SK-N-SH (cell line): Measurements from ENCODE around the gene SMIM14. TPM values are rescaled to one million over a fixed set of nuclear protein-coding genes. Genes with fewer than 3 reads are reported as not detected.

Source experiments
- CTCF ChIA-PET: fragments of 300-600, 350-600 bp; formaldehyde crosslinking; extraction: SDS; loops from one replicate; lab custom pipeline; 2021; lab: Yijun Ruan, JAX
- POLR2A ChIA-PET: fragments of 350-600 bp; sonication (Branson Sonifier 250); formaldehyde crosslinking; extraction: SDS; loops from one replicate; lab custom pipeline; 2020; ENCODE audit warnings: antibody characterized with exemption, inconsistent platforms; lab: Yijun Ruan, JAX
- DNase-seq: peaks from one replicate; pipeline ENCODE4 v3.0.0; 2012
- H2AFZ ChIP-seq: fragments of 200-600 bp; sonication (generic); 2 replicates; pipeline ENCODE4 v1.8.1; 2016; ENCODE audit warnings: antibody characterized with exemption, mild to moderate bottlenecking, low read depth
- H3F3A ChIP-seq: fragments of 200-600 bp; sonication (generic); replicated peaks from 2 replicates; pipeline ENCODE3; 2016; ENCODE audit warnings: antibody characterized with exemption, mild to moderate bottlenecking; ENCODE audit not compliant: insufficient read depth
- H3K27ac ChIP-seq, 2 experiments: fragments of 200-500 bp in 1 of 2; fragments of 200-600 bp in 1 of 2; sonication (Bioruptor generic) in 1 of 2; sonication (generic), shearing (Covaris generic) in 1 of 2; 2 replicates each; pipeline versions ENCODE4 v1.5.1 to v1.6.1; 2014 to 2016; ENCODE audit warnings: low read depth in 2 of 2, inconsistent platforms in 1 of 2, low read length in 1 of 2, mild to moderate bottlenecking in 1 of 2, mixed read lengths in 1 of 2
- H3K27me3 ChIP-seq: fragments of 200-600 bp; sonication (generic), shearing (Covaris generic); 2 replicates; pipeline ENCODE4 v1.6.1; 2016; ENCODE audit warnings: mixed run types; ENCODE audit not compliant: insufficient read depth
- H3K36me3 ChIP-seq, 2 experiments: fragments of 200-500 bp in 1 of 2; fragments of 200-600 bp in 1 of 2; sonication (Bioruptor generic) in 1 of 2; sonication (generic) in 1 of 2; replicated peaks in 1 of 2; 2 replicates each; pipeline versions ENCODE3 to v1.5.1; 2014 to 2016; ENCODE audit warnings: low read length in 1 of 2, mild to moderate bottlenecking in 1 of 2; ENCODE audit not compliant: insufficient read depth in 2 of 2, control insufficient read depth in 1 of 2
- H3K4me1 ChIP-seq, 2 experiments: fragments of 200-500 bp in 1 of 2; fragments of 200-600 bp in 1 of 2; sonication (Bioruptor generic) in 1 of 2; sonication (generic), shearing (Covaris generic) in 1 of 2; 2 replicates each; pipeline versions ENCODE4 v1.5.1 to v1.6.1; 2014 to 2016; ENCODE audit warnings: low read depth in 1 of 2, low read length in 1 of 2, mixed run types in 1 of 2; ENCODE audit not compliant: insufficient read depth in 2 of 2, control insufficient read depth in 1 of 2
- H3K4me2 ChIP-seq: fragments of 200-600 bp; sonication (generic), shearing (Covaris generic); 2 replicates; pipeline ENCODE4 v1.6.1; 2017; ENCODE audit warnings: mixed run types
- H3K4me3 ChIP-seq, 2 experiments: fragments of 200-500 bp in 1 of 2; fragments of 200-600 bp in 1 of 2; sonication (Bioruptor generic) in 1 of 2; sonication (generic), shearing (Covaris generic) in 1 of 2; 2 replicates each; pipeline versions ENCODE4 v1.5.1 to v1.8.1; 2014 to 2016; ENCODE audit warnings: low read depth in 2 of 2, inconsistent platforms in 1 of 2, low read length in 1 of 2, mild to moderate bottlenecking in 1 of 2, mixed read lengths in 1 of 2, moderate library complexity in 1 of 2
- H3K79me2 ChIP-seq: fragments of 200-600 bp; sonication (generic); 2 replicates; pipeline ENCODE4 v1.8.1; 2017; ENCODE audit warnings: mild to moderate bottlenecking; ENCODE audit not compliant: insufficient read depth
- H3K9ac ChIP-seq: fragments of 200-600 bp; sonication (generic); 2 replicates; pipeline ENCODE4 v1.6.1; 2017; ENCODE audit warnings: mixed run types
- H3K9me2 ChIP-seq: fragments of 200-600 bp; sonication (generic); 2 replicates; pipeline ENCODE4 v1.6.1; 2017; ENCODE audit warnings: mixed run types
- H3K9me3 ChIP-seq: fragments of 200-600 bp; sonication (generic); 2 replicates; pipeline ENCODE4 v1.6.1; 2017; ENCODE audit warnings: mixed run types, mild to moderate bottlenecking, moderate library complexity
- H4K20me1 ChIP-seq: fragments of 200-600 bp; sonication (generic); 2 replicates; pipeline ENCODE4 v1.6.1; 2017; ENCODE audit warnings: mild to moderate bottlenecking, mixed run types; ENCODE audit not compliant: insufficient read depth
- CHD2 ChIP-seq: fragments of 150-350 bp; IDR thresholded peaks from 2 replicates; pipeline ENCODE4 v1.6.1; 2018; ENCODE audit warnings: low read length; ENCODE audit not compliant: partially characterized antibody
- ELF1 ChIP-seq: IDR thresholded peaks from 2 replicates; pipeline ENCODE4 v1.4.0; 2012
- EP300 ChIP-seq, 2 experiments: IDR thresholded peaks; 2 replicates each; pipeline versions ENCODE4 v1.4.0 to v1.6.1; 2012; ENCODE audit warnings: borderline replicate concordance in 1 of 2, low read depth in 1 of 2, low read length in 1 of 2
- EZH2phosphoT487 ChIP-seq: fragments of 200-600 bp; sonication (generic); IDR thresholded peaks from 2 replicates; pipeline ENCODE4 v1.6.1; 2017; ENCODE audit warnings: low read depth, mixed run types, mild to moderate bottlenecking, antibody characterized with exemption, moderate library complexity, borderline replicate concordance
- FOXJ3 ChIP-seq: sonication (generic); formaldehyde crosslinking; IDR thresholded peaks from 2 replicates; pipeline ENCODE4 v1.5.1; 2020; ENCODE audit warnings: mild to moderate bottlenecking, missing genetic modification reagents
- FOXM1 ChIP-seq: IDR thresholded peaks from 2 replicates; pipeline ENCODE4 v1.4.0; 2012; ENCODE audit warnings: low read depth, mild to moderate bottlenecking
- GATA2 ChIP-seq: sonication (generic); formaldehyde crosslinking; IDR thresholded peaks from 2 replicates; pipeline ENCODE4 v1.5.0; 2020; ENCODE audit warnings: mild to moderate bottlenecking, missing genetic modification reagents
- IRF3 ChIP-seq: fragments of 150-350 bp; IDR thresholded peaks from 2 replicates; pipeline ENCODE4 v1.6.1; 2016; ENCODE audit warnings: mild to moderate bottlenecking, low read depth, low read length
- JUND ChIP-seq: IDR thresholded peaks from 2 replicates; pipeline ENCODE4 v1.4.0; 2012
- NRF1 ChIP-seq: IDR thresholded peaks from 2 replicates; pipeline ENCODE4 v1.6.1; 2012; ENCODE audit warnings: low read depth, mild to moderate bottlenecking, low read length
- POLR2AphosphoS5 ChIP-seq: IDR thresholded peaks from 2 replicates; pipeline ENCODE4 v1.6.1; 2012; ENCODE audit warnings: low read depth, low read length
- REST ChIP-seq: IDR thresholded peaks from 2 replicates; pipeline ENCODE4 v1.6.1; 2012; ENCODE audit warnings: mild to moderate bottlenecking, low read depth, low read length, moderate library complexity
- RFX5 ChIP-seq: IDR thresholded peaks from 2 replicates; pipeline ENCODE4 v1.6.1; 2012; ENCODE audit warnings: mild to moderate bottlenecking, improper control_type of control experiment, low read length
- RXRA ChIP-seq: IDR thresholded peaks from 2 replicates; pipeline ENCODE4 v1.4.0; 2012; ENCODE audit warnings: low read depth, mild to moderate bottlenecking, borderline replicate concordance
- SIN3A ChIP-seq: IDR thresholded peaks from 2 replicates; pipeline ENCODE4 v1.6.1; 2012; ENCODE audit warnings: low read depth, mild to moderate bottlenecking, low read length, moderate library complexity, borderline replicate concordance
- SMC3 ChIP-seq: IDR thresholded peaks from 2 replicates; pipeline ENCODE4 v1.6.1; 2012; ENCODE audit warnings: low read depth, low read length, improper control_type of control experiment
- TAF1 ChIP-seq: IDR thresholded peaks from 2 replicates; pipeline ENCODE4 v1.6.1; 2012; ENCODE audit warnings: low read depth, mild to moderate bottlenecking, low read length, moderate library complexity, borderline replicate concordance
- TCF12 ChIP-seq: IDR thresholded peaks from 2 replicates; pipeline ENCODE4 v1.4.0; 2012
- TEAD4 ChIP-seq: IDR thresholded peaks from 2 replicates; pipeline ENCODE4 v1.4.0; 2012; ENCODE audit warnings: mild to moderate bottlenecking, borderline replicate concordance; ENCODE audit not compliant: insufficient read depth
- USF2 ChIP-seq: fragments of 150-350 bp; IDR thresholded peaks from 2 replicates; pipeline ENCODE4 v1.6.1; 2017; ENCODE audit warnings: antibody characterized with exemption, low read length, low read depth, borderline replicate concordance
- YY1 ChIP-seq: IDR thresholded peaks from 2 replicates; pipeline ENCODE4 v1.4.0; 2012; ENCODE audit warnings: low read depth, mild to moderate bottlenecking
- WGBS: methylation state at CpG from one replicate; pipeline ENCODE4 v1.1.6; 2017; ENCODE audit warnings: low lambda C conversion rate; 5-methylcytosine and 5-hydroxymethylcytosine counted together
- polyA plus RNA-seq, 3 experiments: library from polyadenylated mRNA; depleted of rRNA; stranded (reverse); fragments of >200 nt; gene quantifications; 2 replicates each; pipeline ENCODE4 v1.2.3, GENCODE V29; 2012

Gene SMIM14
- polyA plus RNA-seq, 1 of the 3 experiments (the other 2 are of a cell fraction), result 12.6 TPM

GRCh38 chr4:39571054-39571453 is 67.6 kb downstream of the SMIM14 start:
- Histone ChIP-seq H3K27me3 (no peaks in the 10 kb centered on the region), H3K36me3 (peaks cover 0 to 4% of the 10 kb centered on the region in 2 experiments), H3K4me1 (no peaks in the 10 kb centered on the region), H3K4me3 (no peak overlapping the region), H3K79me2 (no peaks in the 10 kb centered on the region), H3K9me2 (no peaks in the 10 kb centered on the region), H4K20me1 (no peaks in the 10 kb centered on the region), H3F3A (peaks cover 17% of the 10 kb centered on the region), H3K9me3 (no peaks in the 10 kb centered on the region), H2AFZ (no peak overlapping the region), H3K4me2 (no peak overlapping the region), H3K27ac (no peak overlapping the region), H3K9ac (no peak overlapping the region)
- no peak for DNase-seq
- POLR2A ChIA-PET, result no interaction called here
- CTCF ChIA-PET, result no interaction called here
- WGBS, result 93% methylated on average over 4 of the region's 4 CpGs
- no peak for TF ChIP-seq IRF3
- no peak for TF ChIP-seq JUND
- TF ChIP-seq YY1, result no peak
- TF ChIP-seq POLR2AphosphoS5, result no peak
- TF ChIP-seq SIN3A, result no peak
- no peak for TF ChIP-seq RFX5
- TF ChIP-seq GATA2 (CRISPR knock-in tag), result no peak
- TF ChIP-seq TAF1, result no peak
- no peak for TF ChIP-seq FOXJ3 (CRISPR knock-in tag)
- TF ChIP-seq ELF1, result no peak
- no peak for TF ChIP-seq RXRA
- TF ChIP-seq SMC3, result no peak
- TF ChIP-seq EP300 (IDR thresholded peaks at IDR 0.05; ENCODE audit: borderline replicate concordance in 1 of 2, low read depth in 1 of 2, low read length in 1 of 2), result no peak
- TF ChIP-seq CHD2, result no peak
- TF ChIP-seq TEAD4, result no peak
- no peak for TF ChIP-seq FOXM1
- TF ChIP-seq USF2, result no peak
- no peak for TF ChIP-seq NRF1

GRCh38 chr4:39569209-39569608 is 69.5 kb downstream of the SMIM14 start:
- H3K9me2 ChIP-seq, result no peaks in the 10 kb centered on the region
- H3K9ac ChIP-seq, result no peak overlapping the region
- 98% methylated on average over 4 of the region's 4 CpGs for WGBS
- H3K4me3 ChIP-seq, result no peak overlapping the region
- TF ChIP-seq TCF12 (no peak), REST (no peak), YY1 (no peak), SIN3A (no peak), EZH2phosphoT487 (no peak)
- peaks cover 24% of the 10 kb centered on the region for H3F3A ChIP-seq
- ChIA-PET CTCF (interaction anchor here (0.6 to 1.1 kb wide), 2 partner anchors 11 to 16 kb away, joined by 3 read pairs; no protein-coding TSS in a partner anchor), POLR2A (interaction anchor here (1.0 kb wide), 1 partner anchor 10 kb away, joined by 3 read pairs; no protein-coding TSS in a partner anchor)
- H2AFZ ChIP-seq, result no peak overlapping the region
- no peaks in the 10 kb centered on the region for H3K4me1 ChIP-seq
- H3K36me3 ChIP-seq, result peaks cover 0 to 8% of the 10 kb centered on the region in 2 experiments
- no peak overlapping the region for H3K4me2 ChIP-seq
- no peaks in the 10 kb centered on the region for H4K20me1 ChIP-seq
- no peaks in the 10 kb centered on the region for H3K9me3 ChIP-seq
- no peaks in the 10 kb centered on the region for H3K79me2 ChIP-seq
- no peak overlapping the region for H3K27ac ChIP-seq
- H3K27me3 ChIP-seq, result no peaks in the 10 kb centered on the region
- no peak for DNase-seq
